Stimulated activated CD8-positive, alpha-beta memory T cell treated with anti-CD3 and anti-CD28 coated beads, Interleukin-12 subunit alpha, Interleukin-12 subunit beta, amount 100 ng/mL, for 4 hours (primary cell): Measurements from ENCODE around the gene GORASP1.

Experiments used
- DNase-seq: peaks from one replicate; pipeline ENCODE4 v3.0.0-alpha.2; 2020; ENCODE audit warnings: low read depth

GORASP1 gene

GRCh38 chr3:39102504-39103323 lies 4.7 kb downstream of the GORASP1 start:
- no peak for DNase-seq

GRCh38 chr3:39101022-39101689 lies 6.3 kb downstream of the GORASP1 start:
- DNase-seq, result no peak

DNA sequence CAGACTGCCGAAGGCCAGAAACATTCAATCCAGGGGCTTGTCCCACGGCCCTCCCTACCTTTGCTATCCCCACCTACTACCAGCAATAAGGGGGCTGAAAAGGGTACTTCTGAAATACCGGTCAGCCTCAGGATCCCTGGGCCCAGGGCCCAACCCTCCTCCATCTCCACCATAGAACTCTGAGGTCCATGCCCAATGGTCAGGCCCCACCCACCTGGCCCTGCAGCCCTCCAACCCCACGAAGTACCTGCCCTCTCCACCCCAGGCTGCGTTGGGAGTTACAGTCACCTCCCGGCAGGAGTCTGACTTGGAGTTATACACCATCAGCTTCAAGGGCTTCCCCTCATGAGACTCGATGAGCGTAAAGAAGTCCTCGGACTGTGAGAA lies 6.9 kb downstream of the GORASP1 start:
- no peak for DNase-seq

DNA sequence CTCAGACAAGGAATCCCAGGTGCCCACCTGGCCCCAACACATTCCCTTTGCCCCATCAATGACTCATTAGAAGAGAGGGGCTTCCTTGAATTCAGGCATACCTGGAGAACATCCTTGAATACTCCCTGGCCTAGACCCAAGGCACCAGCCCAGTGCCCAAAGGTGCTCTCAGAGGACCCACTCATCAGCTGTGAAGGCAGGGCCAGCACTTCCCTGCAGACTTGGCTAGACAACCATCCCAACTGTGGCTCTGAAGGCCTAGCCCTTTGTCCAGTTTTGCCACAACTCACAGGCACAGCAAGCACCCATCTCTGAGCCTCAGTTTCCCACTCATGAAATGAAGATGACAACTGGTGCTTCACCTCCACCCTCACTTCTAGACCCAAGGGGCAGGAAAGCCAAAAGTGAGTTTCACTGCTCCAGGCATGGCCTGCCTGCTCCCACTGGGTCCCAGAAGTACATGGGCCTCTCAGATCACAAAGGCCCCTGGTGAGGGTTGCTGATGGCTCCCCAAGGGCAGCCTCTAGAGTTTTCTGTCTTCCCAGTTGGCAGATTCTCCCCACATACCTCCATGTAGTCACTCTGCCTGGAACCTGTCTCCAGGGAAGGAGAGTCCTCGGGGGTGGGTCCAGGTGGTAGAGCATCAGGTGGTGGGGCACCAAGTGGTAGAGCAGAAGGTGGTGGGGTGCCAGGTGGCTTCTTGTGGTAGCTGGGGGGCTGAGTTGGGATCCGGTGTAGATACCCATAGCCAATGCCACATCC lies 7.5 kb downstream of the GORASP1 start:
- no peak for DNase-seq

GRCh38 chr3:39099242-39099641 lies 8.2 kb downstream of the GORASP1 start:
- DNase-seq, result no peak

DNA sequence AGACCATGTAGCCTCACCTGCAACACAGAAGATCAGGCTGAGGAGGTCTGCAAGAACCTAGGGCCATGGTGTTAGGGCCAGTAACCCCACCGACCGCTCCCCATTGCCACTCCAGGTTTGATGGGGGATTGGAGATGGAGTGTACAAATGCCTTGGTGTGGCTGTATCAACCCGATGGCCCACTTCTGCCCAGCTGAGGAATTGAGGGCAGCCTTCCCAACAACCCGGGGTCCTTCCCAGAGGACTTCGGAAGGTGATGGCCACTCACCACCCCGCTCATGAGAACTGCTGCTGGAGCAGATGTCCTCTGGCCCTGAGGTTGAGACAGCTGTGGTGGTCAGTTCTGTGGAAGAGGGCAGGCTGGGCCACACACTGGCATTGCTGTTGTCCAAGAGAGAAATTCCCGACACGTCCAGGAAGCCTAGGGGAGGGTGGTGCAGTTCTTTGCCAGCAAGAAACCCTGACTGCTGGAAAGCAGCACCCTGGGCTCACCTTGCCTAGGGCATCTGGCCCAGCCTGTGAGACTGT lies 8.9 kb downstream of the GORASP1 start:
- no peak for DNase-seq

DNA sequence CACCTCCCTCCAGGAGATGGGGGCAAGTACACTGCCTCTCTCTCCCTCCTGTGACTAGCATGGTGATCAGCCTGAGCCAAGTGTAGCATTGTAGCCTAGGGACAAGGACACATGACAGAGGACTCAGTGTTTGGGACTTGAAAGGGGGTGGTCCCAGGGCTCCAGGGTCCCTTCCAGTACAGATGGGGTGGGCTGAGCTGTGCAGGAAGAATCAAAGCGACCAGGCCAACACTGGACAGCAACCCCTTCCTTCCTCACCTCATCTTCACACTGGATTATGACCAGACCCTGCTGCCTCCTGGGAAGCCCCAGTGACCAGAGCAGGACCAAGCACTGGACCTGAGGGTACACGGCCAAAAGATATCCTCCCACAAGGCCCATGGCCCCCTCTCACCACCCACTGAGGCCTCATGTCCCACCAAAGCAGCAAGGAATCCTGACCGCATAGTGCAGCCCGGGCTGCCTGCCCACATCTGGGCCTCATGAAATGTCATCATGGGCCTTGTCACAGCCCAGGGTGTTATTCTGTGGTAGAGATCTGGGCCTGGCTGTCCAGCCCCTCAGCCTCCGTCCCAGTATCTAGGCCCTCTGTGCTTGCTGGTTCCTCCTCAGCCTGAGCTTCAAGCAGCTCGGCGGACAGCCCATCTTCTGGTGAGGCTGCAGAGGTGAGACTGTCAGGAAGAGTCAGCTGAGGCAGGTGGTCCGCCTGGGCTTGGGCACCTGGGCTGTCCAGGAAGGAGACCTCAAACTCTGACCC lies 9.5 kb downstream of the GORASP1 start:
- DNase-seq, result no peak

DNA sequence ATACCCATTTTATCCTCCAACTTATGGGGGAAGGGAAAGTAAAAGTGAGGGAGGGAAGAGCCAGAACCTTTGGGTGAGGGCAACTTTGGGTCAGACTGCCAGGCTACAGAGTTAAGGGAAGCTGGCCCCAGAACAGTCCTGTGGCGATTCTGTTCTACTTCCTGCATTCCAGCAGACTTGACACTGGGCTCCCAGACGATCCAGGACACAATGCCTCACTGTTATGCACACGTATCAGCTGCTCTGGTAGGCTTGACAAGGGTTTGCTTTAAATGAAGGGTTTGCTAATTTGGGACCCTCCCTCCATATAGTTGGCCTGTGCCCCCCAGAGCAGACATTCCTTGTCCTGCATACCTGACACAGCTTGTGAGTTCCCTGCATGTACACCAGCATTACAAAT lies 10.7 kb downstream of the GORASP1 start:
- DNase-seq, result no peak

- DNase-seq, result no peak
These were observed 11.6 kb downstream of the GORASP1 start for GRCh38 chr3:39095778-39096177.

GRCh38 chr3:39094851-39095677 lies 12.4 kb downstream of the GORASP1 start:
- DNase-seq, result no peak

- no peak for DNase-seq
These were observed 16.5 kb downstream of the GORASP1 start for GRCh38 chr3:39090922-39091321.

DNA sequence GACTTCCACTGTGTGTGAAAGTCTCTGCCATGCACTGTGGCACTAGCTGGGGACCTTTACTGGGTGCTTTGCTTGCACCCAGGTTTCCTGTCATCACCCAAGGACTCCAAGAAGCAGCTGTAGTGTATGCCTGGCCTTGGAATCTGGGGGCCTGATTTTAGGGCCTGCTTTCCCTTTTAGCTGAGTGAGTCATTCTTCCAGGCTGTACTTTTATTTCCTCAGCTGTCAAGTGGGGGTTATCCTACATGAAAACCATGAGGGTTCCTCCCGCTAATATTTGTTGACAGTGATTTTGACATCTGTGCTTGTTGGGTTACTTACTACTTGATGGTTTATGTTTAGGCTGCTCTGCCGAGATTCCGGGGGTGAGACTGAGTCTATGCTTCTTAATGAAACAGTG lies 18.5 kb downstream of the GORASP1 start:
- DNase-seq, result no peak

DNA sequence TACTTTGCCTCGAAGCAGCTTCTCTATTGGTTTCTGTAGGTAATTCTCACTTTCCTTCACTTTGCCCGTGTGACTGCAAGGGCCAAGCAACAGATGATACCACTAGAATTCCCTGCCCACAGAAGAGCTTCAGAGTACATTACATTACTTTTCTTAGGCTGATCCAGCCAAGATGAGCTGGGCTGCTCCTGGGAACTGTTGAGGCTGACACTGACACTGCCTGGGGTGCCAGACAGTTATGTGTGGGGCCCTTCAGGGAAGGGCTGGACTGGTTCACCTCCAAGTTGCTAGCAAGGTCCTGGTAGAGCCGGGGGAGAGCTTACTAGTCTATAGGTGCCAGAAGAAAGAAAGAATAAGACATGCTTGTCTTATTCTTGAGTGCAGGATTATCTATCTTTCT lies 19.0 kb downstream of the GORASP1 start:
- no peak for DNase-seq

DNA sequence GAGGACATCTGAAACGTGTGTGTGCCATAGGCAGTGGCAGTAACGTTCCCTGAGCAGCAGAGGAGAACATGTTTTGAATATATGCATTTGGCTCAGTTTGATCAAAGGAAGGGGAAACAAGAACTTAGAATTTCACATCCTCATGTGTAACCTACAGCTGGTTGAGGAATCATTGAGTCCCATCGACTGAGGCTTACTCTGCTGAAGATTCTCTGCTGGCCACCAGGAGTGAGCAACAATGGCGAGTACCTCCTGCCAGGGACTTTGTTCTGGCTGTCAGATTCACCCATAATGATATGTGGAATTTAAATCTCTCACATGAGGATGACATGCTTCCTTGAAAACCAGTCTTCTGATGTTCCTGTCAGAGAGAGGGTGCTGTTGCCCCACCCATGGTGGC lies 21.3 kb downstream of the GORASP1 start:
- no peak for DNase-seq

- no peak for DNase-seq
These were observed 24.6 kb downstream of the GORASP1 start for GRCh38 chr3:39082666-39083313.

GRCh38 chr3:39080026-39080425 lies 27.4 kb downstream of the GORASP1 start:
- DNase-seq, result no peak

DNA sequence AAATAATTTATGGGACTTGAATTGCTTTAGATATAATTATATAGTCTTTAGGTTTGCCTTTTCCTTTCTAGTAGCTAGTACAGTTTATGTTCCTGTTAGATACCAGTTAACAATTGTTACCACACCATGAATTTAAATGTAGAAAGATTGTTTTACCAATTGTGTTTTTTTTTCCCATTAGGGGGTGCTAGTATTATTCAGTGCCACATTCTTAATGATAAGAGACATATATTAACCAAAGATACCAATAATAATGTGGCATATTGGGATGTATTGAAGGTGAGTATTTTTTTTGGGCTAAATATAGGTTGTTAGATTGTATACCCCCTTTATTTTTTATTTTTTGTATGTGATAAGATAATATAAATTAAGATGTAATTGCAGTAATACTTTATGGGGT lies 27.9 kb downstream of the GORASP1 start:
- no peak for DNase-seq

GRCh38 chr3:39075910-39076309 lies 31.5 kb downstream of the GORASP1 start:
- no peak for DNase-seq

GRCh38 chr3:39068556-39068955 lies 38.9 kb downstream of the GORASP1 start:
- no peak for DNase-seq

DNA sequence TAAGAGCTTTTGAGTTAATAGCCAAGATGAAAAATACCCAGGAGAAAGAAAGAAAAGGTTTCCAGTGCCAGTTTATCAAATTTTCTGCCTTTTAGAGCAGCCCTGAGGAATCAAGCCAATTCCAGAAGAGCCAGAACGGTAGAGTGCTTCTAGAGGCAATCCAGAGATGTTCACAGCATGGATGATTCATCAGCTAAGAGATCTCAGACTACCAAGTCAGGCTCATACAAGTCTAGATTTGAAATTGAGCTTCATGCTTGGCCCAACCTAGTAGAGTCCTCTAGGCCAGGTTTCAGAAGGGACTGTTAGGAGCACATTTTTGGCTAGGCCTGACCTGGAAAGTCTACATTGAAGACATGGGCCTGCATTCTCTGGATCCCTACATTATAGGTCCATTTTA lies 40.1 kb downstream of the GORASP1 start:
- no peak for DNase-seq

DNA sequence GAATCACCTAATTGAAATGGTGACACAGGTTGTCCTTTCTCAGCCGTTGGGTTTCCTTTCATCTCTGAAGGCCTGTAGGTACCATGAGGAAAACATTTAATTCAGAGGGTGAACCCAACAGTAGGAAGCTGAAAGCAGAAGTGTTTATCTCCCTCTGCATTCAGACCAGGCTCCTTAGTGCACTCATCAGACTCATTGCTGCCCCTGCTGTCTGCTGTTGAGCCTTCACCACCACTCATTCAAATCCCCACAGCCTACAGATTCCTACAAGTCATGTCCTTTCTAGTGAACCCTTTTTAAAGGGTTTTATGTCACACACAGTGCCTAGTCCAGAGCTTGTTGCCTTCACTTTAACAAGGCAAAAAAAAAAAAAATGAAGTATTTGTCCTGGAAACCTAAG lies 42.2 kb downstream of the GORASP1 start:
- DNase-seq, result no peak
